NB4 (cell line): ENCODE results near the gene B9D1.

Experiments used
- CTCF ChIP-seq: IDR thresholded peaks from one replicate; pipeline ENCODE4 v1.5.1; 2012; ENCODE audit warnings: low read depth, low read length
- MAX ChIP-seq: IDR thresholded peaks from 2 replicates; pipeline ENCODE4 v1.6.1; 2011; ENCODE audit warnings: low read depth, low read length
- POLR2A ChIP-seq: IDR thresholded peaks from 2 replicates; pipeline ENCODE4 v1.6.1; 2011; ENCODE audit warnings: mild to moderate bottlenecking; ENCODE audit not compliant: insufficient read length; ENCODE audit errors: extremely low read depth

GRCh38 chr17:19347323-19348080, 15.0 kb downstream of the B9D1 start:
- TF ChIP-seq CTCF (no peak), MAX (no peak), POLR2A (no peak)
